Vagina (tissue), 2 donors: ENCODE results near the gene TTLL11. TPM values are rescaled to one million over a fixed set of nuclear protein-coding genes. Genes with fewer than 3 reads are reported as not detected.

Experiments used
- DNase-seq, 2 donors: peaks; one replicate each; pipeline ENCODE4 v3.0.0-alpha.2; 2017; ENCODE audit errors: extremely low spot score in 2 of 2
- H3K27ac ChIP-seq: fragments of 200-600 bp; sonication (generic); one replicate; pipeline ENCODE4 v1.5.1; 2019
- H3K27me3 ChIP-seq: fragments of 200-600 bp; sonication (generic); one replicate; pipeline ENCODE4 v1.5.1; 2019
- H3K36me3 ChIP-seq, 2 donors: fragments of 200-600 bp; sonication (generic); one replicate each; pipeline ENCODE4 v1.5.1; 2017 to 2019
- H3K4me1 ChIP-seq: fragments of 200-600 bp; sonication (generic); one replicate; pipeline ENCODE4 v1.5.1; 2019
- H3K4me3 ChIP-seq, 2 donors: fragments of 200-600 bp; sonication (generic); 1 replicate in 1 of 2; 2 replicates in 1 of 2; pipeline ENCODE4 v1.5.1; 2016 to 2019
- H3K9me3 ChIP-seq: fragments of 200-600 bp; sonication (generic); one replicate; pipeline ENCODE4 v1.5.1; 2019
- POLR2A ChIP-seq, 2 donors: fragments of 450-650 bp; IDR thresholded peaks; one replicate each; pipeline ENCODE4 v1.6.1; 2017; ENCODE audit warnings: antibody characterized with exemption in 2 of 2, mild to moderate bottlenecking in 2 of 2, moderate library complexity in 2 of 2
- POLR2AphosphoS5 ChIP-seq, 2 donors: sonication (generic); formaldehyde crosslinking; IDR thresholded peaks; one replicate each; pipeline ENCODE4 v1.9.0; 2017; ENCODE audit warnings: antibody characterized with exemption in 2 of 2, mild to moderate bottlenecking in 2 of 2, low read depth in 1 of 2; ENCODE audit not compliant: insufficient read depth in 1 of 2
- intact Hi-C: fragments of 100-400 bp; cut with DNase I; formaldehyde crosslinking; loops from one replicate; pipeline ENCODE4 v1.15.1; 2023
- total RNA-seq: library from RNA; depleted of rRNA; stranded (reverse); fragments of >200 nt; gene quantifications from one replicate; pipeline ENCODE4 v1.2.3, GENCODE V29; 2016
- TF ChIP-seq, protein P1 (sequence below), 3 experiments: fragments of 450-650 bp in 2 of 3; fragments of 200-600 bp in 1 of 3; sonication (generic) in 1 of 3; IDR thresholded peaks; one replicate each; pipeline ENCODE4 v1.5.1; 2017 to 2019; ENCODE audit warnings: antibody characterized with exemption in 3 of 3, mild to moderate bottlenecking in 2 of 3, moderate library complexity in 2 of 3

Gene TTLL11
- total RNA-seq, 1 donor from 2014 or later, result 11.0 TPM

DNA sequence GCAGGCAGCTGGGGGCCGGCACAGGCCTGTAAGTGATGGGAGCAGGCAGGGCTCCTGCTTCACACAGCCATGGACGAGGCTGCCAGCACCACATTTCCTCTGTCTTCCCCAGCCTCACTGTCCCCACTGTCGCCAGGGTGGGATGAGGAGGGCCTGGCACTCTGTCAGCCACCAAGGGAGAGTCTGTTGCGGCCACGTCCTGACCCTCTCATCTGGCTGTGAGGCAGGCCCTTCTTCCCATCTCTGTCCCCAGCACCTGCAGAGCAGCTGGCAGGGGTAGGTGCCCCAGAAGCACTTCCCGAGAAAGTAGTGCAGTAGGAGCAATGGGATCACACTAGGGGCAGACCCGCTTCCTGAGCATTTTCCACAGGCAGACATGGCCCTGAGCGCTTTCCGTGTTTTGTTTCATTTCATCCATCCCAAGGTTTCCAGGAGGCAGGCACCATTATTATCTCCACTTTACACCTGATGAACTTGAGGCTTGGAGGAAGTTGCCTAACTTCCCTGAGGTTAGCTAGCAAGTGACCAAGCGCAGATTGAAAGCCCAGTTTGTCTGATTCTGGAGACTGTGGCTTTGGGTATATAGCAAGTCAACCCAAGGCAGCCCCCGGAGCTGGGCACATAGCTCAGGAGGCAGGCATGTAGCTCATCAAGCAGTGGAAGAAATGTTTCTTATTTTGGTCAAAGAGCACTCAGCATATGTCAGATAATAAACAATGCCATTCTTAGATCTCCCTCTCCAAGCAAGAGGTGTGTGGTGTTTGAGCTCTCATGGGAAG, 239.3 kb downstream of the TTLL11 start:
- Histone ChIP-seq H3K4me3 (no peak overlapping the region), H3K4me1 (peaks cover 8% of the 10 kb centered on the region), H3K36me3 (no peaks in the 10 kb centered on the region), H3K27ac (peak overlapping the region; percentile 85), H3K27me3 (no peaks in the 10 kb centered on the region), H3K9me3 (no peaks in the 10 kb centered on the region)
- peak; percentile 61 to 83 for DNase-seq
- intact Hi-C loops, result no loop called here
- TF ChIP-seq POLR2A (IDR thresholded peaks at IDR 0.05) (no peak), POLR2AphosphoS5 (IDR thresholded peaks at IDR 0.05; ENCODE audit: insufficient read depth in 1 of 2, low read depth in 1 of 2) (no peak)
- TF ChIP-seq, protein P1, sequence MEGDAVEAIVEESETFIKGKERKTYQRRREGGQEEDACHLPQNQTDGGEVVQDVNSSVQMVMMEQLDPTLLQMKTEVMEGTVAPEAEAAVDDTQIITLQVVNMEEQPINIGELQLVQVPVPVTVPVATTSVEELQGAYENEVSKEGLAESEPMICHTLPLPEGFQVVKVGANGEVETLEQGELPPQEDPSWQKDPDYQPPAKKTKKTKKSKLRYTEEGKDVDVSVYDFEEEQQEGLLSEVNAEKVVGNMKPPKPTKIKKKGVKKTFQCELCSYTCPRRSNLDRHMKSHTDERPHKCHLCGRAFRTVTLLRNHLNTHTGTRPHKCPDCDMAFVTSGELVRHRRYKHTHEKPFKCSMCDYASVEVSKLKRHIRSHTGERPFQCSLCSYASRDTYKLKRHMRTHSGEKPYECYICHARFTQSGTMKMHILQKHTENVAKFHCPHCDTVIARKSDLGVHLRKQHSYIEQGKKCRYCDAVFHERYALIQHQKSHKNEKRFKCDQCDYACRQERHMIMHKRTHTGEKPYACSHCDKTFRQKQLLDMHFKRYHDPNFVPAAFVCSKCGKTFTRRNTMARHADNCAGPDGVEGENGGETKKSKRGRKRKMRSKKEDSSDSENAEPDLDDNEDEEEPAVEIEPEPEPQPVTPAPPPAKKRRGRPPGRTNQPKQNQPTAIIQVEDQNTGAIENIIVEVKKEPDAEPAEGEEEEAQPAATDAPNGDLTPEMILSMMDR (IDR thresholded peaks at IDR 0.05), result no peak

DNA sequence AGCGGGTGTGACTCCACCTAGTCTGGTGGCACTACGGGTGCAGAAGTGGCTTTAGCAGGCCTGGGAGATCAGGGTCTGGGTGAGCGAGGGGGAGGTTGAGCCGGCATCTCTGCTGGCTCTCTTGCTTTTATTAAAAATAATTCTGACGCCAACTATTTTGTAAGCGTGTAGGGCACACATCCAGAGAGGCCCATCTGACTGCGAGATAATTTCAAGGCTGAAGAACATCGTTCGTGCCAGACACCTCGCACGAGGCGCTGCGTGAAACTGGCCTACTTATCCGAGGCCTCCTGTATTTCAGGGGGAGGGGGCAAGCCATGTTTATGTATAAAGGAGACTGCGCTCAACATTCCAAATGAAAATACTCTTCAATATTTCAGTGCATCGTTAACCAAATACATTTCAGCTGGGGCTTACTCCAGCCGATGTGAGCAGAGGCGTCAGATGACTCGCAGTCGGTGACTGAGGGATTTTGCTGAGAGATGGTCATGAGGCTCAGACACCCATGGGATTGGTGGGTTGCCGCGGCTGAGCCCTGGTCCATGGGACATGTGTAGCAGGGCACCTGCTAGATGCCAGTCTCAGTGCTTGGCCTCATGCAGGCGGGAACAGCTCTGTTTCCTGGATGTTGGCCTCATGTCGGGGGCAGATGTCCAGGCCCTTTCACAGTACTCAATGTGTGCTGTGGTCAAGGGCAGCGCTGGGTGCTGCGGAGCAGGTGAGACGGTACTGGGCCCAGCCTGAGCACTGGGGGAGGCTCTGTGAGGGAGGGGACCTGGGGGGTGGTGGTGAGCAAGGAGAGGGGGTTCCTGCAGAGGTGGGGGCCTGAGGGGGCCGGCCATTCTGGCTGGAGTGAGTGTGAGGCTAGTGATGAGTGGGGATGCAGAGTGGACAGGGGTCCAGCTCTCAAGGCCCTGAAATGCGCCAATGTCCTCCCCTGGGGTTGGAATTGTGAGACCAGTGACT, 240.2 kb downstream of the TTLL11 start:
- no peaks in the 10 kb centered on the region for H3K36me3 ChIP-seq
- H3K27ac ChIP-seq, result peak overlapping the region; percentile 85
- no peaks in the 10 kb centered on the region for H3K9me3 ChIP-seq
- H3K27me3 ChIP-seq, result no peaks in the 10 kb centered on the region
- intact Hi-C loops, result no loop called here
- TF ChIP-seq POLR2AphosphoS5 (IDR thresholded peaks at IDR 0.05; ENCODE audit: insufficient read depth in 1 of 2, low read depth in 1 of 2), result peak; percentile 65 to 66
- TF ChIP-seq, protein P1 (IDR thresholded peaks at IDR 0.05), result no peak
- peaks cover 8% of the 10 kb centered on the region for H3K4me1 ChIP-seq
- no peak overlapping the region for H3K4me3 ChIP-seq
- DNase-seq, result peak; percentile 67 to 92

DNA sequence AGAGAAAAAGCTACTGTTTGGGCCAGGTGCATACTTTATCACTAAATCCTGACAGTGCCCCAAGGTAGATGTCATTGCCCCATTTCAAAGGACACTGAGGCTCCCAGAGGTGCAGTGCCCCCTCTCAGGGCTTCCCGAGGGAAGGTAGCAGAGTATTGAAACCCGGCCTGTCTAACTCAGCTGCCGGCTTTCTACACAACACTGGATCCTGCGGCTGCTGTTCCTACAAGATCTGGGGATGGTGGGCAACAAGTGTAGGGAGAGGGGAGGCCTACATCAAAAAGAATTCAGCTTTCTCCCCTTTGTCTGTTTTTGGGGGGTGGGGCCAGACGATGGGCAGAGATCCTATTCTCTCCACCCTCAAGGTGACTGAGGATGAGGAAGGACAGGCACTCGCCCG, 240.9 kb downstream of the TTLL11 start:
- intact Hi-C loops, result no loop called here
- H3K27me3 ChIP-seq, result no peaks in the 10 kb centered on the region
- peaks cover 8% of the 10 kb centered on the region for H3K4me1 ChIP-seq
- peak overlapping the region; percentile 85 for H3K27ac ChIP-seq
- TF ChIP-seq POLR2AphosphoS5 (IDR thresholded peaks at IDR 0.05; ENCODE audit: insufficient read depth in 1 of 2, low read depth in 1 of 2) (no peak), POLR2A (IDR thresholded peaks at IDR 0.05) (no peak)
- TF ChIP-seq, protein P1 (IDR thresholded peaks at IDR 0.05), result no peak
- H3K4me3 ChIP-seq, result no peak overlapping the region
- DNase-seq, result peak in 1 of 2 donors; percentile 64
- H3K36me3 ChIP-seq, result no peaks in the 10 kb centered on the region
- H3K9me3 ChIP-seq, result no peaks in the 10 kb centered on the region

DNA sequence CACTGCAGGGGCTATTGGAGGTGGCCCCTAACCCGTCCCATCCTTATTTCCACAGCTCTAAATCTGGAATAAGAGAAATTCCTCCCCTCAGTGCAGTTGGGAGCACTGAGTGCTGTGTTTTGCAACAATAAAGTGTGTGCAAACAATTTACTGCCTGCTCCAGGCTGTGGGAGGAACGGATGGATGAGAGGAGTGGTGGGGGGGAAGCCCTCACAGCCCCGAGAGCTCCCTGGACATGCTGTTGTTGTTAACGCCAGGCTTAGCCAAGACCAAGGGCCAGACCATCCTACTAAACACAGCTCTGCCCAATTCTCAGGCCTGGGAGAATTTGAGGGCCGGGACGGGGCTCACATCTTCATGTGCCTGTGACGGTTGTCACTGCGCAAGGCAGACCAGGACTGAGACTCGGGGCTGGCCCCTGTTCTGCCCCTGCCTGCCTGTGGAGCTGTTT, 241.4 kb downstream of the TTLL11 start:
- peak; percentile 61 to 93 for DNase-seq
- Histone ChIP-seq H3K4me3 (no peak overlapping the region), H3K27ac (peak overlapping the region; percentile 85), H3K4me1 (peaks cover 8% of the 10 kb centered on the region), H3K9me3 (no peaks in the 10 kb centered on the region), H3K27me3 (no peaks in the 10 kb centered on the region), H3K36me3 (no peaks in the 10 kb centered on the region)
- intact Hi-C loops, result no loop called here
- TF ChIP-seq POLR2A (IDR thresholded peaks at IDR 0.05) (no peak), POLR2AphosphoS5 (IDR thresholded peaks at IDR 0.05; ENCODE audit: insufficient read depth in 1 of 2, low read depth in 1 of 2) (peak; percentile 29 to 61)
- TF ChIP-seq, protein P1 (IDR thresholded peaks at IDR 0.05), result no peak
